NCI-H1436 treated with DMSO at 0.1 percent for 48 hours (cell line): ENCODE data around the gene CDYL2.

ENCODE experiments used
- DNase-seq: peaks from one replicate; lab custom pipeline; 2025; lab: John Stamatoyannopoulos, UW

The CDYL2 gene

DNA sequence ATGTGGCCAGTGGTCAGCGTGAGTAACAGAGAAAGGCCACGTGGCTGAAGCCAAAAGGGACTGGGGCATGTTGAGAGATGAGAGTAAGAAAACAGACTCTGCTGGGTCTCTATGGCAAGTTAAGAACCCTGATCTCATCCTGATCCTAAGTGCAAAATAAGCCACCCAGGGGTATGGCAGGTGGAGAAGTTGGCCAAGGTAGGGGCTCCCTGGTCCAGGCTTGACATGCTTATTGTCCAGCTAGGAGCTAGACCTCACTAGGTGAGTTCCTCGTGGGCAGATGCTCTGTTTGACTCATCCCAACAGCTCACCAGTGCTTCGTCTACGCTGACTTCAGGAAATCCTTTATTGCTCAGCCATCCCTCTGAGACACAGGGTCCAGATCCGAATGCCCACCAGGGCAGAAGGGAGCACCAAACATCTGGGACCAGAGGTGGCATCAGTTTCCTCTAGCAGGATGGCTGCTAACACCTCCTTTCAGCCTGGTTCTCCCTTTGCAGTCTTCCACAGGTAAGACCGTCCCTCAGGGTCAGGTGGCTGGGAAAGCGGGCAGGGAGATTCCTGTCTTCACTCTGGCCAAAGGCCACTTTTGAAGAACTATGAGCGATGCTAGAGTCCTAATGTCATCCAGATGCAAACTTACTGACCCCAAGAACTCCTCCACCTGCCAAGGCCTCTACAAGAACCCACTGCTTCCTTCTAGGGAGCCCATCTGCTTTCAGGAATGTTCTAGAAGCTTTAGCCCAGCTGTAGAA lies 99.5 kb downstream of the CDYL2 start:
- DNase-seq: no peak

DNA sequence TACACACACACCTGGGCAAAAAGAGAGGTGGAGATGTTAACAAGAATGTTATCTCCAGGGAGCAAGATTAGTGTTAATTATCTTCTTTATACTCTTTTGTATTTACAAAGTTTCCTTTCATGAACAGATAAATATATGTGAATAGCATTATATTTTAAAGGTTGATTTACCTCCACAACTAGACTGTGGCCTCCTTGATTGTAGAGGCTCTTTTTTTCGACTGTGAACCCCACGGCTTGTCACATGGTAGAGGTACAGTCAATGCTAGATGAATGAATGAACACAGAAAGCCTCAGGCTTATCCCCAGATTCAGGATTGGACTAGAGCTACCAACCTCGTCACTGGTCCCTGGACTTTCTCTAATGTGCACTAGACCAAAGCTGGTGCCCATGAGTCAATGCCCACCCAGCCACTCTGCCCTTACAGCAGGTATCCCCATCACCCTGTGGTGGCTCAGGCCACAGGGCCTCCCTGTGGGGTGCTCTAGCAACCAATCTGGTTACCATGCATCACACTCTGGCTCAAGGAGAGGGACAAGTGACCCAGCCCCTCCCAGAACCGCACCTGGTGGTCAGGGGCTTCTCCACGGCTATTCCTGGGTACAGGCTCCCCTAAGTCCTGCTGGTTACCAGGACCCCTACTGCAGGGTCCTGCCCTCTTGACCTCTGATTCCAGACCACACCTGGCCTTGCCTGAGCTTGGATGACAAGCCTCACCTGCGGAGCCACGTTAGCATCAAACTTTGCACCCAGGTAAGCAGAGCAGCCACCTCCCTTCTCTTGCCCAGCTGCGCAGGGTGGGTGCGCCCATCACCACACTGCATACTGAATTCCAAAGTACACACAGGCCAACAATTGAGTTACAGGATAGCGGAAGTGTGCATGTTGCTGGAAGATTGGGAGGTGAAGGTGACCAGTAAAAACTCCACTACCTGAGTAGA lies 101.0 kb downstream of the CDYL2 start:
- DNase-seq: no peak

DNA sequence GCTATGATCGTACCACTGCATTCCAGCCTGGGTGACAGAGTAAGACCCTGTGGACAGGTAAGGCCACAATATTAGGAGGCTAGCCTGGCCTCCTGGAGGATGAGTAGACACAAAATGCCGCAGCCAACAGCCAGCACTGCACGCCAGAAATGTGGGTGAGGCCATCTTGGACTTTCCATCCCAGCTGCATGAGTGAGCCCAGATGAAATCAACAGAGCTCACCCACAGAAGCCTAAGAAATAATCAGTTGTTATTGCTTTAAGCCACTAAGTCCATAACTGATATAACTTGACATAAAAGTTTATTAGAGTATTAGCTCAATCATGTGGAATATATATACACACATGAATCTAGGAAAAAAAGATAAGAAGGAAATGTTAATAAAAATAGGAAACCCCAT lies 101.7 kb downstream of the CDYL2 start:
- no peak for DNase-seq

DNA sequence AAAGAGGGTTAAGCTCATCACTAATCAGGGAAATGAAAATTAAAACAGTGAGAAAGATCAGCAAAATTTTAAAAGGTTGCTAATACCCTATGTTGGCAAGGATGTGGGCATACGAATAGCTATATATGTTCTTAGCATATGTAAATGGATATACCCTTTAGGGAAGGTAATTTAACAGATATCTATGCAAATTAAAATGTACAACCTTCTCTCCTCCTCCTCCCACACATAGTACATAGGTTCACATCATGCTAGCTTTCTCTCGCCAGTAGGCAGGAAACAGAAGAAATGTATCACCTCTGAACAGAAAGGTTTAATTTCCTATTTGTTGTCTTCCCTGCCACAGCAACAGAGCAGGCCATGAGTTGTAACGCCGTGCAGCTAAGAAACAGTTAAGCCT lies 103.8 kb downstream of the CDYL2 start:
- no peak for DNase-seq

DNA sequence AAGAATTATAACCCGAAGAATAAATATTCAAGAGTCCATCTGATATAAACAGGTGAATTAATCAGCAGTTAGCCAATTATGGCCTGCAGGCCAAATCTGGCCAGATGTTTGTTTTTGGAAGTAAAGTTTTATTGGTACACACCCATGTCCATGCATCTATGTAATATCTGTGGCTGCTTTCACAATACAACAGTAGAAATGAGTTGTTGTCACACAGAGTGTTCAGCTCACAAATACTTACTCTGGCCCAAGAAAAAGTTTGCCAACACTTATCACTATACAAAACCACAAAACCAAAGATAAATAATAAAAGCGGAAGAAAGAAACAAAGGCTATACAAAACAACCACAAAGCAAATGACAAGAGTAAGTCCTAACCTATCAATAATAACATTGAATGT lies 109.4 kb downstream of the CDYL2 start:
- DNase-seq: no peak

DNA sequence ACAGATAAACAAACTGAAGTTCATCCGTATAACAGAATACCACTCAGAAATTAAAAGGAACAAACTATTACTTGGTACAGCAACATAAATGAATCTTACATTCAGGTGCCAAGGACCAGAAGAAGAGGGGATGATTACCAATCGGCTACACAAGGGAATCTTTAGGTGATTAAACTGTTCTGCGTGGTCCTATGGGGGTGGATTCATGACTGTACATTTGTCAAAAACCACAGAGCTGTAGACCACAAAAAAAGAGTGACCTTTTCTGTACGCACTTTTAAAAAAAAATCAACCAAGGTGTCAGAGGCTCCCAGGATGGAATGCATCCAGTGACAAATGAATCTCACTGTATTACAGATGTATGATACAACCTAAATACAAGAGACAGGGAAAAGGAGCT lies 110.8 kb downstream of the CDYL2 start:
- DNase-seq: no peak

DNA sequence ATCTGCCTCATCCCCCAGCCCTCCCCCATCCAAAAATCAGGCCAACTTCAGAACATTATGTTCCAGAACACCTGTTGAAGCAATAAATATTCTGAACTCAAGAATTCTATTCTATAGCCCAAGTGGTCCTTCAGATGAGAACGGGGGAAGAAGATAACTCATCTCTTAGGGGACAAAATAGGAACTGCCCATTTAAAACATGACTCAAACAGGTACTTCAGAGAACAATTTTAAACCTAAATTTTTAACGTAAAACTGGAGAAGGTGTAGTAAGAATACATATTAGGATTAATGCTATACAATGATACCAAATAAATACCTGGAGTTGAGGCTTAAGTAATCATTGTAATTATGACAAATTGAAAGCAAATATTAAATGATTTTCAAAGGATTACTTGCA lies 112.1 kb downstream of the CDYL2 start:
- no peak for DNase-seq

DNA sequence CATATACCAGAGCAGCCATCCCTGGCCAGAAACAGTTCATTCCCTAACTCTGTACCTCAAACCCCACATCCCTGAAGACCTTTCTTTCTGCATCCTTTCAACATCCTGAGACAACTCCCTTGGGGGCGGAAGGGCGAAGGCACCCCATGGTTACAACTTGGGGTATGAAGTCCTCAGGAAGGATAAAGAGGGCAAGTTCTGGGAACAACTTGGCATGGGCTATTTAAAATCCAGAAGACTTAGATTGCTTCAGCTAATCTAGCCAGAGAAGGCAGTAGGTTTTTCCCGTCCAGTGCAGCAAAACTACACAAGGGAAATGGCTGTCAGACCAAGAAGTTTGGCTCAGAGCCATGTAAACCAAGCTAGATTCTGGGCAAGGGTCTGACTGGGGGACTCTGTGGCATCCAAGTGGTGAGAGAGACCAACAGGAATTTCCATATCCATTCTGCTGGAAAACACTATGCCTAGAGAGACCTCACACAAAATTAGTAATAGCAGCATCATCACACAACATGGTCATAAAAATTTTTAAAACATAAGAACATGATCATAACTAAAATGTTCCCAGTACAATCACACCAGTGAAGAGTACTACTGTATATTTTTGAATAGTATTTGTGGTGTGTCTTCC lies 113.2 kb downstream of the CDYL2 start:
- no peak for DNase-seq

DNA sequence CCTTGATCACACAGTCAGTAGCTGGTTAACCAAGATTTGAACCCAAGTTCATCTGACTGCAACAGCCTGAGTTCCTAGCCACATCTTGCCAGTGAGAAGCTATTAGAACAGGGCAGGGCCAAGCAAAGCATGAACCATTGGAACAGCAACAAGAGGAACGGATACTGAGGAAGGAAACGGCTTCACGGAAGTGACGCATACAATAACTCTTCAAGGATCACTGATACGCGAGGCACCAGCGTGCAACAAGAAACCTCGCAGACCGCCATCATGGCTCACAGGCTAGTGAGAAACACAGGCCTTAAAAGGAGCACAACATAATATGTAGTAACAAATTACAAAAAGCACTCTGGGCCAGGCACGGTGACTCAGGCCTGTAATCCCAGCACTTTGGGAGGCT lies 114.9 kb downstream of the CDYL2 start:
- DNase-seq: no peak

DNA sequence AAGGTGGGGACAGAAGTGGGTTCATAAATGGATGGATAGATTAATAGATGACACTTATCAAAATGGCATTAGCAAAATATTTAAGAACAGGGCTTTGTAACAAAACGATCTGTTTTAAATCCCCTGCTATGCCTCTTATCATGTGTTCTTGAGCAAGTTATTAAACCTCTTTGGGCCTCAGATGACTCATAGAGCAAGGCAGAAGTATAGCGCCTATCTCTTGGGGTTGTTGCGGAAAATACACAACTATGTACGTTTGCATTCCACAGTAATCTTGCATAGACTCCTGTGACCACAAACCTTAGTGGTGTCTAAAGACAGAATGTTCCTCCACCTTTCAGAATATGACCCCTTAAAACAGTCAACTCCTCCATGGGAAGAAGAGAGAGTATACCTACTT lies 116.8 kb downstream of the CDYL2 start:
- no peak for DNase-seq

DNA sequence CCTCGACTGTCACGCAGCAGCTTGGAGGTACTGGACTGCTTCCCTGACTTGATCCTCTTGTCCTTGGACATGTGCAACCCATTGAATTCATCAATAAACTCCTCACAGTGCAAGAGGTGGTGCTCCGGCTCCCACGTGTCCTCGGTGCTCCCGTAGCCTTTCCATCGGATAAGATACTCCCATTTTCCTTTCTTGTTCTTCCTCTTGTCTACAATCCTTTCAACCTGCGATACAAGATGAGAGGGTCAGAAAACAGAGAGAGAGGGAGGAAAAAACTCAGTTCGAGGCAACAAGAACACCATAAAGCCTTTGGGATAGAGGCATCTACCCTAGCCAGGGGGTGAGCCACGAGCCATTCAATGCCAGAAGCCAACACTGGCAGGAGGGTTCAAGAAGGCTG lies 119.5 kb downstream of the CDYL2 start:
- no peak for DNase-seq

DNA sequence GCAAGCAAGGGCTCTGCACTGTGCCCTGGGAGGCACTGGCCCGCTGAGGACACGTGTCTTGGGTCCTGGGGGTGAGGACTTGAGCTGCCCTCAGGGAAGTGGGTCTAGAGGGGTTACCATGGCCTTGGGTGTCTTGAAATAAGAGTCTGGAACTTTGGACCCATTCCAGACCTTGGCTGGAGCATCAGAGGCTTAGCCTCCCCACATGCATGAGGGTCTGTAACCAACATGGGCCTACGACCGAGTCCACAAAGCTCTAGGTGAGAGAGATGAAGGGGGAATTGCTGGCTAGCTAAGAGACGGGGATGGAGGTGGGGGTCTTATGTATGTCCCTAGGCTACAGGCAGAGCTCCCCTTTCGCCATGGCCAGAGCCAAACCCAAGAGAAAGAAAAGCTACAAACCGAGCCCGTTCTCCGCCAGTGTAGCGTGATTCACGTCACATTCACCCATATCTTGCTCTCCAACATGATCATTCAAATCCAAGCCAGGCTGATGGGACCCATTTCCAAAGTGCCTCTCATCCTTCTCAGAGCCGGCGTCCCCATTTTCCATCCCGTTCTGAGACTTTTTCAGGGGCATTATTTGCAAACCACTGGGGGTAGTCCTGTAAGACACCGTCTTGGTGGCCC lies 120.1 kb downstream of the CDYL2 start:
- no peak for DNase-seq

DNA sequence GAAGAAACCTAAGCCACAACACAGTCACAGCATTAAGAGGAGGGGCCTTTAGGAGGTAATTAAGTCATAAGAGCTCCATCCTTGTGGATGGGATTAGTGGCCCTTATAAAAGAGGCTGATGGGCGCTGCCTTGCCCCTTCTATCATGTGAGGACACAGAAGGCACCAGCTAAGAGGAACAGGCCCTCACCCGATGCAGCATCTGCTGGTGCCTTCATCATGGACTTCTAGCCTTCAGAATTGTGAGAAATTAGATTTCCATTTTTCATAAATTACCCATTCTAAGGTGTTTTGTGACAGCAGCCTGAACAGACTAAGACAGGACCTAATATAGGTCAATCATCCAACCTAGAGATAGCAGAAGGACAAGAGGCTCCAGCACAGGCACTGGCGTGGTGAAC lies 120.8 kb downstream of the CDYL2 start:
- no peak for DNase-seq

DNA sequence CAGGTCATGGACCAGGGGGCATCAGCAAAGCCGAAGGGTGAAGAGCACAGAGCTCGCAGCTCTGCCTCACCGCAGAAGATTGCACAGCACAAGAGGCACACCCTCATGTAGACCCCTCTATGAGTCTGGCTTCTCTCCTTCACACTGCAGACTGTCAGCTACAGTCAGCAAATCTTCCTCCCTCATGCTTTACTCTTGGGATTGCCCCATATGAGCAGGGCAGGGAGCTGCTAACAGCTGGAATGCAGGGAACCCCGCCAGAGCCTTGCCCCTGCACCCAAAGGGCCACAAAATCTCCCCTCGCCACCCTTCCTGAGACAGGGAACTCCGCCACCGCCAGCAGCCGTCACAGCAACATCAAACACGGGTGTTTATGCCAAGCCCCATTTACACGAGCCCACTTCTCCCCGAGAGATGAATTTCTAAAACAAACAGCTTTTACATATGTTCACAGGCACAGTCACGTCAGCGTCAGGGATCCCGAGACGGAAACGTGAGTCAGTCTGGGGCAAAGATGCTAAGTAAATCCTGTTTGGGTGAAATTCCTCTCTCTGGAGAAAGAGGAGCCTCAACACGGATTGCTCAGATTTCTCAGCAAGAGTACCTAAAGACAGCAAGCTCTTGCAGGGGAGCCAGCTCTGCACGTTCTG lies 121.9 kb downstream of the CDYL2 start:
- DNase-seq: no peak

DNA sequence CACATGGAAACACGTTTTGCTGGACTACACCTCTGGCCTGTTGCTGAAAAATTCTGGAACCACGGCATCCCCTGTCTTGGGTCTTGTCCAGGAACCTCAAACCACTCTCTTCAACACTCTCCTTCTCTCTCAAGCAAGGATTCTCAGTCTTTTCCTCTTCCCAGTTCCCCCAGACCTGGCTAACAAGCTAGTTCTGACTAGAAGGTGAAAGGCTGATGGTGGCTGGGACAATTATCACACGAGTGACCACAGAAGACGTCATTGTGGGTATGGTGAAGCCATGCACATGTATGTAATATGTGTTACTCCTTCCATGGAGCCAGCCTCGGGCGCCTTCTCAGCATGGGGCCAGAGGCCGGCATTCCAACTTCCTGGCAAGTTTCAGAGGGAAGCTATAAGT lies 123.0 kb downstream of the CDYL2 start:
- no peak for DNase-seq

DNA sequence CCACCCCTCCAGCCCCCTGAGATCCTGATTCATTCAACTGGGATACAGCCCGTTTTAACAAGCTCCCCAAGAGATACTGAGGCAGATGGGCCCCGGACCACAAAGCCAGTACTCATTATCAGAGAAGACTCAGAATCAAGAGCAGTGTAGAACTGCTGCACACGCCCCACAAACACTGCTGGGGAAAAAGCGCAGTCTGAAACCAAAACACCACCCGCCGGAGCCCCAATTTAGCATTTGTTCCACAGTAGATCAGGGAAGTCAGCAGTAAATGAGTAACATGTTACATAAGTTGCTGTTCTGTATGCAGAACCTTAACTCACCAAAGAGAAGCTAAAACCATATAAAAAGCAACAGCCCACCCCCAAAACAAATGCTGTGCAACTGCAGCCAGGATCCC lies 123.6 kb downstream of the CDYL2 start:
- DNase-seq: no peak

DNA sequence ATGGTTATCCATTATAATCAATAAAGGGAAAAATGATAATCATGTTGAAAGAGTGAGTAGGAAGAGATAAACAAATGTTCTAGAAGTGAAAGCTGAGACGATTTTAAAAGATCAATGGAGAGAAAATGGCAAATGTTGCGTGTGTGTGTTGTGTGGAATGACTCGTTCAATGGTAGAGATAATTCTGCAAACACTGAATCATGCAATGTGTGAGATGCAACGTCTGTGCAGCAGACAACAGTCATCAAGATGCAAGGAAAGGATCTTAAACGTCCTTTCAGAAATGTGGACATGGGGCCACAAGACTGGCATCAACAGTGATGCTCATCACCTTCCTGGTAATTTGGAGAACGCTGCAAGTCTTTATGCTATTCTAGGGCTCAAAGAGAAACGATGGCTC lies 124.4 kb downstream of the CDYL2 start:
- DNase-seq: no peak

DNA sequence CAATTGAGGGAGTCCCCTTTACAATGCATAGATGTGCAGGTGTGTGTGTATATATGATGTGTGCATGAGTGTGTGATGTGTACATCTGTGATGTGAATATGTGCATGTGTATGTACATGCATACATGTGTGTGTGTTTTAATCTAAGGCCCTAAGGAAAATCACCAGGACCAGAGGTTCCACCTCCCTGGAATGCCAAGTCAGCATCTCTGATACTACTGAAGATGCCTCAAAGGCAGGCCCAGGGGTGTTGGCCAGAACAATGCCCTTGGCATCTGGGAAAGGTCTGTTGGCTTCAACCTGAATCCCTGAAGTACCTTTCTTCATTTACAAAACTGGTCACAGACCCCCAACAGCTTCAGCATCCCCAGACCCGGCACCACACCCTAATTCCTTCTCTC lies 129.5 kb downstream of the CDYL2 start:
- no peak for DNase-seq

DNA sequence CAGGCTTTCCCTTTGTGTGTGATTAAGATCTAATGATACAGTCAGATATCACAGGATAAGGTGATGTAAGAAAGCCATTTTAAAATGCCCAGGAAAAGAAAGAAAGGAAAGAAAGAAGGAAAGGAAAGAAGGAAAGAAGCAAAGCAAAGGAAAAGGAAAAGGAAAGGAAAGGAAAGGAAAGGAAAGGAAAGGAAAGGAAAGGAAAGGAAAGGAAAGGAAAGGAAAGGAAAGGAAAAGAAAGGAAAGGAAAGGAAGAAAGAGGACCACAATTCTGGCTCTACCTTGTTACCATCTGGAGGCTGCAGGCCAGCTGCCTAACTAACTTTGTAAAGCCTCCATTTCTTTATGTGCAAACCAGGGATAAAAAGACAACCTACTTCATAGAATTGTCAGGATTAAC lies 132.0 kb downstream of the CDYL2 start:
- no peak for DNase-seq

DNA sequence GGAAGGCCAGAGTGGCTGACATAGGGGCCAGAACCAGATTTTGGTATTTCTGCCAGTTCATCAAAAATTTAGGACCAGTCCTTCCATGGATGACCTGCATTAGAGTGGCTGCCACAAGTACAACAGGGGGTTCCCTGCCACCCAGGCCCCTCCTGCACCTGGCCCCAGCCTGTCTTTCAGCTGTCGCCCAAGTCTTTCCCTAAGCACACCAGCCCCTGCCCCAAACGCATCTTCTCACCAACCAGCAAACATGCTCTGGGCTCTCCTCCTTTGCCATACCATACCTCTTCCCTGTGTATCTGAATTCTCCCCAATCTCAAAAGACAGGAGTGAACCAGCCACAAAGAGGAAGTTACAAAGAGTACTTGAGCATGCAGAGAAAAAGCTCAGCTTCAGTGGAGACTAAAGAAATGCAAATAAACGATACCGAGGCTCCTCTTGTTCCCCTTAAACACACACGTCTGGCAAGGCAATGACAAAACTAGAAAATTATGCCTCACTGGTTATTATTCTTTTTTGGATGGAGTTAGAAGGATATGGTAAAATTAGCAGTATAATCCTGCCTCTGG lies 133.0 kb downstream of the CDYL2 start:
- DNase-seq: no peak

DNA sequence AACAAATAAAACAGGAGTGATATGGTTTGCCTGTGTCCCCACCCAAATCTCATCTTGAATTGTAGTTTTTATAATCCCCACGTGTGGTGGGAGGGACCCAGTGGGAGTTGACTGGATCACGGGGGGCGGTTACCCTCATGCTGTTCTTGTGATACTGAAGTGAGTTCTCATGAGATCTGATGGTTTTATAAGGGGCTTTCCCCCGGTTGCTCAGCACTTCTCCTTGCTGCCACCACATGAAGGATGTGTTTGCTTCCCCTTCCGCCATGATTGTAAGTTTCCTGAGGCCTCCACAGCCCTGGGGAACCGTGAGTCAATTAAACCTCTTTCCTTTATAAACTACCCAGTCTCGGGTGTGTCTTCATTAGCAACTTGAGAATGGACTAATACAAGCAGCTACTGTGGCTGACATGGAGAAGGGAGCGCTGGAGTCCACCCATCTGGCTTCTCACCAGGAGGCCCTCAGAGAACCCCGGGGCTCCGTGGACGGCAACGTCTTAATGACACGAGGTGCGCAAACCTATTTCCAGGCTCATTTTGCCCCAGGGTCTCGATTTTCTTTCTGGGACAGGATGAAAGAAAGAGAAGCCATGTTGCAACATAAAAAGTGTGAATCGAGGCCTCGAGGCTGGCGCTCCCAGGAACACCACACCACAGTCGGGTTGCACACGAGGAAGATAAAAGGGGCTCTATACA lies 134.1 kb downstream of the CDYL2 start:
- no peak for DNase-seq
